CD14-positive monocyte (primary cell): ENCODE results near the gene GOLIM4. TPM values are rescaled to one million over a fixed set of nuclear protein-coding genes. Genes with fewer than 3 reads are reported as not detected.

Experiments
- DNase-seq, 3 donors: peaks; one replicate each; pipeline ENCODE4 v3.0.0-alpha.2; 2011 to 2022
- H2AFZ ChIP-seq: 2 replicates; pipeline ENCODE4 v1.6.0; 2012; ENCODE audit warnings: mild to moderate bottlenecking, low read depth, low read length, inconsistent platforms; ENCODE audit not compliant: insufficient read depth, poor library complexity, severe bottlenecking
- H3K27ac ChIP-seq, 2 donors: 1 replicate in 1 of 2; 2 replicates in 1 of 2; pipeline ENCODE4 v1.5.1; 2012 to 2013; ENCODE audit warnings: low read length in 2 of 2, control low read depth in 1 of 2, inconsistent platforms in 1 of 2, low read depth in 1 of 2, mild to moderate bottlenecking in 1 of 2
- H3K27me3 ChIP-seq, 2 donors: one replicate each; pipeline versions ENCODE4 v1.6.0 to v1.6.1; 2011 to 2013; ENCODE audit warnings: low read length in 2 of 2; ENCODE audit not compliant: control insufficient read depth in 2 of 2, insufficient read depth in 2 of 2
- H3K36me3 ChIP-seq, 2 donors: replicated peaks in 1 of 2; 1 replicate in 1 of 2; 2 replicates in 1 of 2; pipeline versions ENCODE4 v1.5.1 to v1.6.1; 2012 to 2013; ENCODE audit warnings: low read length in 2 of 2, control low read depth in 1 of 2, inconsistent platforms in 1 of 2, mild to moderate bottlenecking in 1 of 2; ENCODE audit not compliant: insufficient read depth in 2 of 2, control insufficient read depth in 1 of 2
- H3K4me1 ChIP-seq, 2 donors: 1 replicate in 1 of 2; 2 replicates in 1 of 2; pipeline versions ENCODE4 v1.5.1 to v1.6.1; 2012 to 2013; ENCODE audit warnings: low read length in 2 of 2, control low read depth in 1 of 2, inconsistent platforms in 1 of 2, mild to moderate bottlenecking in 1 of 2, moderate library complexity in 1 of 2; ENCODE audit not compliant: insufficient read depth in 2 of 2, control insufficient read depth in 1 of 2
- H3K4me2 ChIP-seq: replicated peaks from 2 replicates; pipeline ENCODE3; 2012; ENCODE audit warnings: low read length, moderate library complexity, mild to moderate bottlenecking; ENCODE audit not compliant: poor library complexity, severe bottlenecking; ENCODE audit errors: extremely low read depth
- H3K4me3 ChIP-seq, 3 experiments: fragments of 200-600 bp in 1 of 3; sonication (generic) in 1 of 3; replicated peaks in 1 of 3; 1 replicate in 2 of 3; 2 replicates in 1 of 3; pipeline ENCODE4 v1.5.1; 2011 to 2013; ENCODE audit warnings: low read length in 3 of 3, mild to moderate bottlenecking in 3 of 3, control low read depth in 2 of 3, low read depth in 2 of 3, inconsistent platforms in 1 of 3, moderate library complexity in 1 of 3
- H3K79me2 ChIP-seq: 2 replicates; pipeline ENCODE4 v1.6.0; 2012; ENCODE audit warnings: mild to moderate bottlenecking, control low read depth, inconsistent platforms, low read length, moderate library complexity; ENCODE audit not compliant: insufficient read depth
- H3K9ac ChIP-seq: 2 replicates; pipeline ENCODE4 v1.6.0; 2017; ENCODE audit warnings: low read length, mild to moderate bottlenecking; ENCODE audit not compliant: insufficient read depth, poor library complexity, severe bottlenecking
- H3K9me3 ChIP-seq, 2 donors: replicated peaks in 1 of 2; 1 replicate in 1 of 2; 2 replicates in 1 of 2; pipeline versions ENCODE4 v1.5.1 to v1.6.1; 2012 to 2013; ENCODE audit warnings: low read length in 2 of 2, control low read depth in 1 of 2; ENCODE audit not compliant: control insufficient read depth in 1 of 2, insufficient read depth in 1 of 2
- H4K20me1 ChIP-seq: 2 replicates; pipeline ENCODE4 v1.6.0; 2012; ENCODE audit warnings: mild to moderate bottlenecking, low read length, control low read depth, moderate library complexity; ENCODE audit not compliant: insufficient read depth
- H3K27ac Mint-ChIP-seq, 7 donors: one replicate each; pipeline ENCODE4 v1.8.0; 2020; ENCODE audit warnings: mild to moderate bottlenecking in 7 of 7, mixed read lengths in 7 of 7, moderate library complexity in 6 of 7, inconsistent platforms in 2 of 7
- H3K27me3 Mint-ChIP-seq, 3 donors: one replicate each; pipeline ENCODE4 v1.8.0; 2021 to 2022; ENCODE audit warnings: low read depth in 3 of 3, mild to moderate bottlenecking in 3 of 3, mixed read lengths in 3 of 3, moderate library complexity in 3 of 3, inconsistent platforms in 1 of 3
- H3K36me3 Mint-ChIP-seq, 2 donors: one replicate each; pipeline ENCODE4 v1.8.0; 2020; ENCODE audit warnings: mixed read lengths in 2 of 2, inconsistent platforms in 1 of 2, mild to moderate bottlenecking in 1 of 2
- H3K4me1 Mint-ChIP-seq: one replicate; pipeline ENCODE4 v1.8.0; 2020; ENCODE audit warnings: mild to moderate bottlenecking, mixed read lengths
- H3K4me3 Mint-ChIP-seq, 2 donors: one replicate each; pipeline ENCODE4 v1.8.0; 2020; ENCODE audit warnings: mild to moderate bottlenecking in 2 of 2, mixed read lengths in 2 of 2, moderate library complexity in 1 of 2
- H3K9me3 Mint-ChIP-seq, 7 donors: one replicate each; pipeline ENCODE4 v1.8.0; 2020 to 2022; ENCODE audit warnings: mixed read lengths in 7 of 7, mild to moderate bottlenecking in 6 of 7, moderate library complexity in 6 of 7, inconsistent platforms in 2 of 7
- WGBS: methylation state at CpG from one replicate; pipeline ENCODE4 v1.1.5; 2013; ENCODE audit warnings: missing lambda C conversion rate; ENCODE audit not compliant: insufficient coverage; 5-methylcytosine and 5-hydroxymethylcytosine counted together
- intact Hi-C, 2 donors: fragments of 100-400 bp; cut with micrococcal nuclease; formaldehyde crosslinking; loops; one replicate each; pipeline versions ENCODE4 v1.15.0 to v1.15.1; 2023
- polyA plus RNA-seq, 3 donors: library from polyadenylated mRNA; depleted of rRNA in 1 of 3; unstranded in 2 of 3; stranded (reverse) in 1 of 3; fragments of 300-500 nt in 2 of 3; fragments of >200 nt in 1 of 3; fragmentation: Illumina TruSeq in 2 of 3; gene quantifications; 1 replicate in 2 of 3; 2 replicates in 1 of 3; pipeline ENCODE4 v1.2.3, GENCODE V29; 2012 to 2021
- TF ChIP-seq, protein P1 (sequence below): fragments of 200-600 bp; IDR thresholded peaks from one replicate; pipeline ENCODE4 v1.8.0; 2022; ENCODE audit warnings: antibody characterized with exemption, mild to moderate bottlenecking

Gene GOLIM4
- polyA plus RNA-seq, 3 donors, result 3.5 to 6.4 (median 5.8) TPM

DNA sequence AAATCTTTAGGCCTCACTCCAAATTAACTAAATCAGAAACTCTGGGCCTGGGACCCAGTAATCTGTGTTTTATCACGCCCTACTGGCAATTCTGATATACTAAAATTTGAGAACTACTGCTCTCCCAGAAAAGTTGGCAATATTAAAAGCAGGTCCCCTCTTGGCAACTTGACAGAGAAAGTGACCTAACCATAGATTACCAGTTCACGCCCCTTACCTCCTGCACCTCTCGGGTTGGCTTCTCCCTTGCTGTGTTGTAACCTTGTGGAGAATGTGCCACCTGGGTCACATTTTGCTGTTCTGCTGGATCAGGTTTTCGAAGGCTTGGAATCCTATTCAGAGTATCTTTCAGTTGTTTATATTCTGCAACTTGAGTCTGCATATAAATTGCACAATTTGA lies 59.1 kb downstream of the GOLIM4 start:
- Histone ChIP-seq H3K9ac (no peak overlapping the region), H3K36me3 (peaks cover 15 to 62% of the 10 kb centered on the region in 2 donors), H3K4me1 (no peaks in the 10 kb centered on the region), H4K20me1 (no peaks in the 10 kb centered on the region), H3K4me3 (no peak overlapping the region), H2AFZ (no peak overlapping the region), H3K27ac (no peak overlapping the region), H3K4me2 (no peak overlapping the region), H3K9me3 (no peaks in the 10 kb centered on the region), H3K27me3 (no peaks in the 10 kb centered on the region), H3K79me2 (no peaks in the 10 kb centered on the region)
- H3K4me1 Mint-ChIP-seq, result no peaks in the 10 kb centered on the region
- TF ChIP-seq, protein P1, sequence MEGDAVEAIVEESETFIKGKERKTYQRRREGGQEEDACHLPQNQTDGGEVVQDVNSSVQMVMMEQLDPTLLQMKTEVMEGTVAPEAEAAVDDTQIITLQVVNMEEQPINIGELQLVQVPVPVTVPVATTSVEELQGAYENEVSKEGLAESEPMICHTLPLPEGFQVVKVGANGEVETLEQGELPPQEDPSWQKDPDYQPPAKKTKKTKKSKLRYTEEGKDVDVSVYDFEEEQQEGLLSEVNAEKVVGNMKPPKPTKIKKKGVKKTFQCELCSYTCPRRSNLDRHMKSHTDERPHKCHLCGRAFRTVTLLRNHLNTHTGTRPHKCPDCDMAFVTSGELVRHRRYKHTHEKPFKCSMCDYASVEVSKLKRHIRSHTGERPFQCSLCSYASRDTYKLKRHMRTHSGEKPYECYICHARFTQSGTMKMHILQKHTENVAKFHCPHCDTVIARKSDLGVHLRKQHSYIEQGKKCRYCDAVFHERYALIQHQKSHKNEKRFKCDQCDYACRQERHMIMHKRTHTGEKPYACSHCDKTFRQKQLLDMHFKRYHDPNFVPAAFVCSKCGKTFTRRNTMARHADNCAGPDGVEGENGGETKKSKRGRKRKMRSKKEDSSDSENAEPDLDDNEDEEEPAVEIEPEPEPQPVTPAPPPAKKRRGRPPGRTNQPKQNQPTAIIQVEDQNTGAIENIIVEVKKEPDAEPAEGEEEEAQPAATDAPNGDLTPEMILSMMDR, result no peak
- H3K36me3 Mint-ChIP-seq, result peaks cover 43% of the 10 kb centered on the region in 2 donors
- no peak for DNase-seq
- no peak overlapping the region for H3K27ac Mint-ChIP-seq
- peaks cover 0 to 2% (median 0%) of the 10 kb centered on the region in 7 donors for H3K9me3 Mint-ChIP-seq
- 100% methylated on average over 3 of the region's 4 CpGs for WGBS
- H3K4me3 Mint-ChIP-seq, result no peak overlapping the region
- intact Hi-C loops, result no loop called here
- H3K27me3 Mint-ChIP-seq, result peaks cover 0 to 4% (median 3%) of the 10 kb centered on the region in 3 donors

- Mint-ChIP-seq H3K27me3 (peaks cover 0 to 6% (median 3%) of the 10 kb centered on the region in 3 donors), H3K27ac (no peak overlapping the region), H3K9me3 (peaks cover 0 to 2% (median 0%) of the 10 kb centered on the region in 7 donors), H3K4me1 (peaks cover 5% of the 10 kb centered on the region), H3K4me3 (no peak overlapping the region), H3K36me3 (peaks cover 43 to 51% of the 10 kb centered on the region in 2 donors)
- TF ChIP-seq, protein P1, result no peak
- H3K36me3 ChIP-seq, result peaks cover 19 to 65% of the 10 kb centered on the region in 2 donors
- no peak overlapping the region for H3K4me2 ChIP-seq
- no peaks in the 10 kb centered on the region for H3K9me3 ChIP-seq
- H3K27me3 ChIP-seq, result no peaks in the 10 kb centered on the region
- no peak overlapping the region for H3K27ac ChIP-seq
- H3K79me2 ChIP-seq, result no peaks in the 10 kb centered on the region
- 94% methylated on average over 4 of the region's 5 CpGs for WGBS
- no peak overlapping the region for H2AFZ ChIP-seq
- H4K20me1 ChIP-seq, result no peaks in the 10 kb centered on the region
- intact Hi-C loops, result no loop called here
- H3K4me3 ChIP-seq, result no peak overlapping the region
- DNase-seq, result no peak
- H3K9ac ChIP-seq, result no peak overlapping the region
- H3K4me1 ChIP-seq, result peaks cover 2 to 5% of the 10 kb centered on the region in 2 donors
Measured at GRCh38 chr3:168034152-168034928, 61.4 kb downstream of the GOLIM4 start.
